HG03066 (cell line): ENCODE measurements around the gene KCNT2.

Source experiments
- ATAC-seq: cut with Tn5 transposase; IDR thresholded peaks from one replicate; pipeline ENCODE4 v1.9.1; 2021; ENCODE audit warnings: low read depth; ENCODE audit not compliant: unreplicated experiment

Gene KCNT2

GRCh38 chr1:196454792-196455191 lies 153.4 kb downstream of the KCNT2 start:
- ATAC-seq: no peak

DNA sequence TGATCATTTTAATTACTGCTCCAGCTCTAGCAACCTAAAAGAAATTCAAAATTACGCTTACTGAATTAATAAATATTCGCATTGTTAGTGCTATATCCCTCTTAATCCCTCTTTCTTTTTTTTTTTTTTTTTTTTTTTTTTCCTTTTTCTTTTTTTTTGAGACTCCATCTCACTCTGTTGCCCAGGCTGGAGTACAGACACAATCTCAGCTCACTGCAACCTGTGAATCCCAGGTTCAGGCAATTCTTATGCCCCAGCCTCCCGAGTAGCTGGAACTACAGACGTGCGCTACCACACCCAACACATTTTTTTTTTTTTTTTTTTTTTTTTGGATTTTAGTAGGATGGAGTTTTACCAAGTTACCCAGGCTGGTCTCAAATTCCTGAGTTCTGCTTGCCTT lies 157.1 kb downstream of the KCNT2 start:
- no peak for ATAC-seq

GRCh38 chr1:196450143-196451095 lies 157.8 kb downstream of the KCNT2 start:
- no peak for ATAC-seq

DNA sequence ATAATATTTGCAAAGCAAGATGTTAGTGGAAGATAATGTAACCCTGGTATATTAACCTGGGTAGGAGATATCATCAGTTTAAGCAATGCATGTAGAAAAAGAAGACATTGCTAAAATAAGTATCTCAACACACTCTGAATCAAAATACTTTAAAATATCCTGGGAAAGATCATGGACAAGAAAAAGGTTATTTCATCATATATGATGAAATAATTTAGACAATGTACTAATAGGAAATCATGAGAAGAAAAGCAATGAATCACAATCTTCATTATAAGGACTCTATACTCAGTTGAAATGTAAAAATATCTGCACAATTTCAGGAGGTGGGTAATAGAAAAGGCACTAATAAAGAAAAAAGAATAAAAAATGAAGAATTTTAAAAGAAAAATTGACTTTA lies 158.8 kb downstream of the KCNT2 start:
- no peak for ATAC-seq

- ATAC-seq: no peak
These were observed 162.5 kb downstream of the KCNT2 start for GRCh38 chr1:196445775-196446174.

GRCh38 chr1:196444634-196445033 lies 163.6 kb downstream of the KCNT2 start:
- ATAC-seq: no peak

DNA sequence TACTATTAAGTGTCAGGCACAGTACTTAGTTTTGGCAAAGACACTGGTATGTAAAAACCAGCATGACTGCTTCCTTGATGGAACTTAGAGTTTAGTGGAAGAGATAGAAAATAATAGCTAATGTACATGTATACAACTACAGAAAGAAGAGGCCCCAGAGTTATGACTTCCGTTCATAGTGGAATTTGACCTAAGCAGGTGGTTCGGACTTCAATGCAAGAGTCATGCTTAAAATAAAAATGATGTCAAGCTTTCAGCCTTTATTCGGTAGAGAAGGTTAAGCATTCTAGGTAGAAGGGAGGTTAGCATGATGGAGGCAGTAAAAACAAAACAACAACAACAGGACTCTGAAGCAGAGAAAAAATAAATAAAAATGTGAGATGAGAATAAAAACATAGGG lies 165.9 kb downstream of the KCNT2 start:
- ATAC-seq: no peak

- ATAC-seq: no peak
These were observed 167.5 kb downstream of the KCNT2 start for GRCh38 chr1:196440711-196441110.

GRCh38 chr1:196438329-196438728 lies 169.9 kb downstream of the KCNT2 start:
- no peak for ATAC-seq

GRCh38 chr1:196437671-196438070 lies 170.6 kb downstream of the KCNT2 start:
- ATAC-seq: no peak

DNA sequence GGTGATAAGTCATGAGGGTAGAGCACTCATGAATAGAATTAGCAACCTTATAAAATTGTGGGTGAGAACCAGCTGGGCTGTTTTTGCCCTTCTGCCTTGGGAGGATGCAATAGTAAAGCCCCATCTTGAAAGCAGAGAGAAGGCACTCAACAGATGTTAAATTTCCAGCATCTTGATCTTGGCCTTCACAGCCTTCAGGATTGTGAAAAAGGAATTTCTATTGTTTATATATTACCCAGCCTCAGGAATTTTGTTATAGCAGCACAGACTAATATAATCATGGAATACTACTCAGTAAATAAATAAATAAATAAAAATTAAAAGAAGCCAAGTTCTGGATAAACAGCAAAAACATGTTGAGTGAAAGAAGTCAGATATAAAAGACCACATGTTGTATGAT lies 175.2 kb downstream of the KCNT2 start:
- no peak for ATAC-seq

DNA sequence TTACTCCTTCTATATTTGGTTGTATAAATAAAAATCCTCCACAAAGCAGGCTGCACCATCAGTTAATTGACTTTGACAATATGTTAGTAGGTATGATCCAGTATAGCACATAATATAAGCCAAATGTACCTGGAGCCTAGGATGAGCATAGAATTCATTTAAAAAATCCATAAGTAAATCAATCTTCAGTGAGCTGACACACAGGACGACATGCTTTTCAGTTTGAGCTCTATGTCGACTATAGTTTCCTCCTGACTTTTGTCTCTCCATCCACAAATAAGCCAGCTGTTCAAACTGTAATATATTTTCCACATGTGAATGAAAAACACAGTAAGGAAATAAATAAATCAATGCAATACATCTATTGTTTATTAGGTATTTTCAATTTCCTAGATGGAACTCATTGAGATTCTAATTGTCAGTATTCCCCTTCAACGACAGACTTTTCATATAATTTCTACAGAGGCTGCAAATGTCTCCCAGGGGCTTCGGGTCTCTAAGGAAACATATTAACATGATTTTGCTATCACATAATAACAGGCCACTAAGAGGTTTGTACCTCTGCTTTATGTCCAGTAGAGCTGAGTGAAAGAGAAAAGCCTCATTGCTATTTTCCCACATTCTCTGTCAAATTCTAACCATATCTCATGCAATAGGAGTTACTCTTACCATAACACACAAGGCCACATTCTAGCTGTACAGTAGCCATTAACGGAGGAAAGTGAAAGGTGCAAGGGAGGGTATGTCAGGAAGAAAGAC lies 180.1 kb downstream of the KCNT2 start:
- no peak for ATAC-seq

DNA sequence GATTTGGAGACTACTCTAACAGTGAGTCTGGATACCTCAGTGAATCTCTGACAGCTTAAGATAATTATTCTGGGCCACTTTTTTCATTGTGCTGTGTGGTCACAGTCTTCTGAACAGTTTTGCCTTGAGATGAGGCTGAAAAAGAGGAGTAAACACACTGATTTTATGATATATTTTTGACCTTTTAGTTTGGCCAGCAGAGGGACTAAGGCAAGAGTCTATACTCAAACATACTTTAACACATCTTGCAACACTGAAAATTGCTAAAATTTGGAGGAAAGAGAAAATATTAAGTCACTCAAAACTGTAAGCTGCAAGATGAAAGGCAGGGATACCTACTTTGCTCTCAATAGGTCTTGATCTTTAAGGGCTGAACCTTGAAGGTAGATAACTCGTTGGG lies 182.7 kb downstream of the KCNT2 start:
- no peak for ATAC-seq

GRCh38 chr1:196423612-196424011 lies 184.6 kb downstream of the KCNT2 start:
- ATAC-seq: no peak

DNA sequence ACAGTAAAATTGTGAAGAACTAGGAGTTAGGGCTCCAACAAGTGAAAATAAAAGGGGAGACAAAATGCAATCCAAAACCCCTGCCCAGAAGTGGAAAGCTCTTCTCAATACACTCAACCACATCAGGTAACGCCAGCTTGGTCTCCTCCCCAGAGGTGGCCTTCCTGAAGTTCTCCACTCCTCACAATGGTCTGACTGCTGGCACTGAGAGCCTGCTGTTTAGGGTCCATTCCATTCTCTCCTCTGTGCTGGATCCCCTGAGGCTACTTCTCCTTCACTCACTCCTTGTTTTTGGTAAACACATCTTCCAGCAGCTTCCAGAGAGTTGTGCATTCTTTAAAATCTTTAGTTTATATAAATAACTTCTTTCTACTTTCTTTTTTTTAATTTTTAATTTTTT lies 189.5 kb downstream of the KCNT2 start:
- ATAC-seq: no peak

DNA sequence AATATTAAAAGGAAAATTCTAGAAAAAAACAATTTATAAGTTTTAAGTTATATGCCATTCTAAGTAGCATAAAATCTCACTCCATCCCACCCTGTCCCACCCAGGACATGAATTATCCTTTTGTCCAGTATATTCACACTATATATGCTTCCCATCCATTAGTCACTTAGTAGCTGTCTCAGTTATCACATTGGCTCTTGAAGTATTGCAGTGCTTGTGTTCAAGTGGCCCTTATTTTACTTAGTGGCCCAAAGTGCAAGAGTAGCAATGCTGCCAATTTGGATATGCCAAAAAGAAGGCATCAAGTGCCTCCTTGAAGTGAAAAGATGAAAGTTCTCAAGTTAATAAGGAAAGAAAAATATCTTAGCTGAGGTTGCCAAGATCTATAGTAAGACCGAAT lies 192.3 kb downstream of the KCNT2 start:
- ATAC-seq: no peak

DNA sequence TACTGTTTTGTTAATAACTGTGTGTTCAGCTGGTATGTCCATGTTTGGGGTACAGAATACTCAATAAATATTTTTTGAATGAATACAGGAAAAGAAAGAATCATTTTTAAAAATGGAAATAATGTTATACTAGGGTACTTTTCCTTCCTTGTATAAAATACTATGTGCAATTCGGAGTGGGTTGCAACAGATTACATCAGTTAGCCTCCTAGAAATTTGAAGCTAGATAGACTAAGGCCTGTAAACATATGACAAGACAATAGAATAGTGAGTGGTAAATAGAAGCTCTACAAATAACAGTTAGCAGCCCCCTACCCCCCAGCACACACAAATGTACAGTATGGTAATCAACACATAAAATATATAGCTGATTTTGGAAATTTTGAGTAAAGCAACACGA lies 195.9 kb downstream of the KCNT2 start:
- no peak for ATAC-seq

DNA sequence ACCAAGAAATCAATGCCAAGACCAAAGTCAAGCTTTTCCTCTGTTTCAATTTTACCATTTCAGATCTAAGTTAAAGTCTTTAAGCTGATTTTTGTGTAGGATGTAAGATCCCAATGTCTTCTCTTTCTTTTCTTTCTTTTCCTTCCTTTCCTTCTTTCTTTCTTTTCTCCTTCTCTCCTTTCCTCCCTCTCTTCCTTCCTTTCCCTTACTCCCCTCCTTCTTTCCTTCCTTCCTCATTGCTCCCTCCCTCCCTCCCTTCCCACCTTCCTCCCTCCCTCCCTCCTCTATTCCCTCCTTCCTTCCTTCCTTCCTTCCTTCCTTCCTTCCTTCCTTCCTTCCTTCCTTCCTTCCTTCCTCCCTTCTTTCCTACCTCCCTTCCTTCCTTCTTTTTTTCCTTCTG lies 197.5 kb downstream of the KCNT2 start:
- ATAC-seq: no peak

GRCh38 chr1:196409586-196409985 lies 198.7 kb downstream of the KCNT2 start:
- no peak for ATAC-seq

- no peak for ATAC-seq
These were observed 200.7 kb downstream of the KCNT2 start for GRCh38 chr1:196407358-196408051.

GRCh38 chr1:196405839-196406238 lies 202.4 kb downstream of the KCNT2 start:
- no peak for ATAC-seq
